ENCODE data around the gene KIF3A. TPM values are rescaled to one million over a fixed set of nuclear protein-coding genes. Genes with fewer than 3 reads are reported as not detected.

KIF3A gene
- total and polyA plus RNA-seq, 2 of the 8 experiments (the other 6 are each of a cell fraction or from before 2014, with no cell fraction given): 3.1 to 13.1 TPM

GRCh38 chr5:132673488-132673887 lies 63.9 kb downstream of the KIF3A start (continued):
- TF ChIP-seq RFX5 (IDR thresholded peaks at IDR 0.05; ENCODE audit: borderline replicate concordance, low read depth, low read length) (no peak), CHD2 (IDR thresholded peaks at IDR 0.05; ENCODE audit: low read length) (no peak), CBX5 (IDR thresholded peaks at IDR 0.05; ENCODE audit: low read depth, low read length) (no peak), MAX (IDR thresholded peaks at IDR 0.05) (no peak)
